D721Med (cell line): ENCODE measurements around the gene SMIM5.

Source experiments
- DNase-seq: peaks from one replicate; pipeline ENCODE4 v3.0.0; 2011; ENCODE audit warnings: low spot score; ENCODE audit not compliant: insufficient read length
- FAIRE-seq: peaks from 2 replicates; lab custom pipeline; 2011; peaks lifted over from hg19 to GRCh38; lab: Jason Lieb, UNC
- CTCF ChIP-seq: IDR thresholded peaks from 2 replicates; pipeline ENCODE4 v1.5.1; 2012; ENCODE audit warnings: mild to moderate bottlenecking, control low read depth; ENCODE audit not compliant: insufficient read depth; ENCODE audit errors: missing control alignments

Gene SMIM5

DNA sequence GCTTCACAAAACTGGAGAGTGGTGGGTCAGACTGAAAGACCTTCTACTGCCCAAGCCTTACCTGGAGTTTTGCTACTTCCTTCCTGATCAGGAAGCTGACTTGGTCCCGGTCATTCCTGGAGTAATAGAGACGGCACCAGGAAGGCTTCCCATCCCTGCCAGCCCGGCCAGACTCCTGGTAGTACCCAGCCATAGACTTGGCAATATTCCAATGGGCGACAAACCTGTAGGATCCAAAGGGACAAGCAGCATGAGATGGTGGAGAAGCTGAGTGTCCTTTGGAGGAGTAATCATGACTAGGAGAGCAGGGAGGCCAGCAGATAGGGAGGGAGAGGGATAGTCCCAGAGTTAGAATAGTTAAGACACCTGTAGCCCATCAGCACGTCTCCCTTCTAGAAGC, 25.0 kb downstream of the SMIM5 start:
- FAIRE-seq, result no peak

GRCh38 chr17:75661531-75661930, 28.3 kb downstream of the SMIM5 start:
- no peak for DNase-seq
- TF ChIP-seq CTCF, result no peak
- no peak for FAIRE-seq

More for the DNA sequence above, 25.0 kb downstream of the SMIM5 start:
- no peak for TF ChIP-seq CTCF
- no peak for DNase-seq

- TF ChIP-seq CTCF, result no peak
- DNase-seq (no peak), FAIRE-seq (no peak)
Measured at GRCh38 chr17:75662511-75662910, 29.3 kb downstream of the SMIM5 start.

- DNase-seq (no peak), FAIRE-seq (no peak)
- TF ChIP-seq CTCF, result no peak
Measured at GRCh38 chr17:75664099-75664549, 30.9 kb downstream of the SMIM5 start.

- FAIRE-seq, result no peak
- TF ChIP-seq CTCF, result no peak
- no peak for DNase-seq
Measured at GRCh38 chr17:75665981-75666380, 32.7 kb downstream of the SMIM5 start.

DNA sequence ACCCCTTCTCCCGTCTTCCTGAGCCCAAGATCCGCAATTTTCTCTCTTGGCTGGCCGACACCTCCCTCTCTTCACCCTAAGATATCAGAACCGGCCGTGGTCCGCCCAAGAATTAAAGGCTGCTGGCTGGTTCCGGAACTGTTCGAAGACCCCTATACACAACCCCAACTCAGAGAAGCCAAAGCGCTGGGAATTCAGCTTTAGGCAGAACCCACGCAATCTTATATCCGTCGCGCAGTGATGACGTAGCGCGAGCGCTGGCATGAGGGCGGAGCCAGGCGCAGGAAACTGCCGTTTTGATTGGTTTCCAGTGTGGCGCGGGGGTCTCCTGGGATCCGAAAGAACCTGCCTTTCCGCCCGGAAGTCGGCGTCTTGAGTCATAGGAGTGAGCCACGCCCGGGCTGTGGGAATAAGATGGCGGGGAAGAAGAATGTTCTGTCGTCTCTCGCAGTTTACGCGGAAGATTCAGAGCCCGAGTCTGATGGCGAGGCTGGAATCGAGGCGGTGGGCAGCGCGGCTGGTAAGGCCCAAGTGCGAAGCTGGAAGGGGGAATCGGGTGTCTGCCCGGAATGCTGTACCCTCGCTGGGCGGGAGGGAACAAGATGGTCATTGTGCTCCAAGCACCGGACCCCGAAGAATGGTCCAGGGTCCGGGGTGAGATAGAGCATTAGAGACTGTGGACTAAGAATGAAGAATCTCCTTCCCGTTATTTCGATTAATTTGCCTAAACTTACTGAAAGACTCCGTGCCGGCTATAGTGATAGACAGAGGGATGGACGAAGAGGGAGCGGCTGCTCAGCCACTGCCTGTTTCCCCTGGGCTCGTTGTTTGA, 33.9 kb downstream of the SMIM5 start, which contains the start of the genes RECQL5 and SAP30BP:
Gene RECQL5, minus strand, starts transcription at position 196 of the 832 bp plus-strand sequence. CDS start 597 bp downstream, outside the sequence.
Gene SAP30BP, plus strand, starts transcription at position 380 of the 832 bp plus-strand sequence. Its CDS starts 35 bp downstream, at position 415.
- no peak for FAIRE-seq
- TF ChIP-seq CTCF, result no peak
- peak; percentile 78 for DNase-seq

GRCh38 chr17:75667825-75668224, 34.6 kb downstream of the SMIM5 start:
- no peak for DNase-seq
- FAIRE-seq, result no peak
- TF ChIP-seq CTCF, result no peak
